ENCODE data around the gene DGLUCY.

The DGLUCY gene

GRCh38 chr14:91233936-91234790, 120.3 kb downstream of the DGLUCY start:
- H3K9me3 Mint-ChIP-seq, result peaks cover 11% of the 10 kb centered on the region
- no peaks in the 10 kb centered on the region for H3K27me3 Mint-ChIP-seq (ENCODE audit: low read depth)
- H3K27ac Mint-ChIP-seq, result no peak overlapping the region
- peaks cover 30% of the 10 kb centered on the region for H3K36me3 Mint-ChIP-seq (ENCODE audit: low read depth)
- H3K4me3 Mint-ChIP-seq, result no peak overlapping the region
- H3K4me1 Mint-ChIP-seq, result no peaks in the 10 kb centered on the region
- TF ChIP-seq CTCF (IDR thresholded peaks at IDR 0.05; ENCODE audit: unreplicated experiment in 3 of 3), result no peak

GRCh38 chr14:91234791-91235114, 120.9 kb downstream of the DGLUCY start:
- Mint-ChIP-seq H3K27ac (no peak overlapping the region), H3K27me3 (ENCODE audit: low read depth) (no peaks in the 10 kb centered on the region), H3K36me3 (ENCODE audit: low read depth) (peaks cover 24% of the 10 kb centered on the region), H3K4me1 (no peaks in the 10 kb centered on the region), H3K9me3 (peaks cover 14% of the 10 kb centered on the region), H3K4me3 (no peak overlapping the region)
- no peak for TF ChIP-seq CTCF (IDR thresholded peaks at IDR 0.05; ENCODE audit: unreplicated experiment in 3 of 3)

- peaks cover 16% of the 10 kb centered on the region for H3K36me3 Mint-ChIP-seq (ENCODE audit: low read depth)
- no peak for TF ChIP-seq CTCF (IDR thresholded peaks at IDR 0.05; ENCODE audit: unreplicated experiment in 3 of 3)
- H3K4me3 Mint-ChIP-seq, result no peak overlapping the region
- H3K27me3 Mint-ChIP-seq (ENCODE audit: low read depth), result no peaks in the 10 kb centered on the region
- H3K27ac Mint-ChIP-seq, result no peak overlapping the region
- H3K4me1 Mint-ChIP-seq, result no peaks in the 10 kb centered on the region
- H3K9me3 Mint-ChIP-seq, result peaks cover 12% of the 10 kb centered on the region
Measured at GRCh38 chr14:91235841-91236240, 122.0 kb downstream of the DGLUCY start.

- peaks cover 6% of the 10 kb centered on the region for H3K27me3 Mint-ChIP-seq (ENCODE audit: low read depth)
- peaks cover 13% of the 10 kb centered on the region for H3K9me3 Mint-ChIP-seq
- peaks cover 7% of the 10 kb centered on the region for H3K36me3 Mint-ChIP-seq (ENCODE audit: low read depth)
- H3K27ac Mint-ChIP-seq, result no peak overlapping the region
- TF ChIP-seq CTCF (IDR thresholded peaks at IDR 0.05; ENCODE audit: unreplicated experiment in 3 of 3), result no peak
- no peaks in the 10 kb centered on the region for H3K4me1 Mint-ChIP-seq
- H3K4me3 Mint-ChIP-seq, result no peak overlapping the region
Measured at GRCh38 chr14:91237219-91237618, 123.3 kb downstream of the DGLUCY start.

GRCh38 chr14:91238085-91238484, 124.2 kb downstream of the DGLUCY start:
- H3K27me3 Mint-ChIP-seq (ENCODE audit: low read depth), result peaks cover 6% of the 10 kb centered on the region
- no peak overlapping the region for H3K4me3 Mint-ChIP-seq
- no peaks in the 10 kb centered on the region for H3K4me1 Mint-ChIP-seq
- H3K36me3 Mint-ChIP-seq (ENCODE audit: low read depth), result peaks cover 4% of the 10 kb centered on the region
- no peak for TF ChIP-seq CTCF (IDR thresholded peaks at IDR 0.05; ENCODE audit: unreplicated experiment in 3 of 3)
- no peak overlapping the region for H3K27ac Mint-ChIP-seq
- peaks cover 10% of the 10 kb centered on the region for H3K9me3 Mint-ChIP-seq

- no peak for TF ChIP-seq CTCF (IDR thresholded peaks at IDR 0.05; ENCODE audit: unreplicated experiment in 3 of 3)
- no peak overlapping the region for H3K4me3 Mint-ChIP-seq
- H3K9me3 Mint-ChIP-seq, result peaks cover 10% of the 10 kb centered on the region
- no peak overlapping the region for H3K27ac Mint-ChIP-seq
- H3K27me3 Mint-ChIP-seq (ENCODE audit: low read depth), result peaks cover 6% of the 10 kb centered on the region
- peaks cover 4% of the 10 kb centered on the region for H3K36me3 Mint-ChIP-seq (ENCODE audit: low read depth)
- H3K4me1 Mint-ChIP-seq, result no peaks in the 10 kb centered on the region
Measured at GRCh38 chr14:91238661-91239060, 124.8 kb downstream of the DGLUCY start.
